ENCODE data around the gene KRT8.
A peak's percentile ranks its signal among the peaks of the same experiment; 100 is the strongest.

Gene KRT8

GRCh38 chr12:52877242-52877641 is 27.6 kb downstream of the KRT8 start:
- DNase-seq (ENCODE audit: low read depth, low spot score), result no peak
- H3K9ac ChIP-seq (ENCODE audit: insufficient read length), result no peak overlapping the region
- no peak overlapping the region for H3K4me3 ChIP-seq
- no peaks in the 10 kb centered on the region for H3K36me3 ChIP-seq (ENCODE audit: insufficient read depth, low read length)
- no peak for TF ChIP-seq FOXP2 (optimal IDR thresholded peaks at IDR 0.05; ENCODE audit: control extremely low read depth, extremely low read length, insufficient read depth)
- TF ChIP-seq POLR2AphosphoS5 (IDR thresholded peaks at IDR 0.05; ENCODE audit: borderline replicate concordance, low read depth, low read length), result no peak
- TF ChIP-seq EZH2 (IDR thresholded peaks at IDR 0.05), result no peak
- no peaks in the 10 kb centered on the region for H3K9me3 ChIP-seq (ENCODE audit: low read depth, low read length)
- H3K27ac ChIP-seq, result no peak overlapping the region

GRCh38 chr12:52876372-52876771 is 28.5 kb downstream of the KRT8 start:
- no peaks in the 10 kb centered on the region for H3K9me3 ChIP-seq (ENCODE audit: low read depth, low read length)
- no peak overlapping the region for H3K9ac ChIP-seq (ENCODE audit: insufficient read length)
- DNase-seq (ENCODE audit: low read depth, low spot score), result no peak
- H3K27ac ChIP-seq, result no peak overlapping the region
- TF ChIP-seq POLR2AphosphoS5 (IDR thresholded peaks at IDR 0.05; ENCODE audit: borderline replicate concordance, low read depth, low read length), result no peak
- TF ChIP-seq FOXP2 (optimal IDR thresholded peaks at IDR 0.05; ENCODE audit: control extremely low read depth, extremely low read length, insufficient read depth), result no peak
- TF ChIP-seq EZH2 (IDR thresholded peaks at IDR 0.05), result no peak
- H3K36me3 ChIP-seq (ENCODE audit: insufficient read depth, low read length), result no peaks in the 10 kb centered on the region
- H3K4me3 ChIP-seq, result no peak overlapping the region

GRCh38 chr12:52874573-52875435 is 30.1 kb downstream of the KRT8 start:
- TF ChIP-seq POLR2AphosphoS5 (IDR thresholded peaks at IDR 0.05; ENCODE audit: borderline replicate concordance, low read depth, low read length), result no peak
- no peak for TF ChIP-seq EZH2 (IDR thresholded peaks at IDR 0.05)
- no peak for TF ChIP-seq FOXP2 (optimal IDR thresholded peaks at IDR 0.05; ENCODE audit: control extremely low read depth, extremely low read length, insufficient read depth)
- peak overlapping the region; percentile 79 for H3K4me3 ChIP-seq
- H3K27ac ChIP-seq, result peak overlapping the region; percentile 62; the same call in 1 of the 2 replicates
- H3K9me3 ChIP-seq (ENCODE audit: low read depth, low read length), result no peaks in the 10 kb centered on the region
- no peak for DNase-seq (ENCODE audit: low read depth, low spot score)
- peak overlapping the region; percentile 67 for H3K9ac ChIP-seq (ENCODE audit: insufficient read length)
- H3K36me3 ChIP-seq (ENCODE audit: insufficient read depth, low read length), result no peaks in the 10 kb centered on the region

GRCh38 chr12:52873832-52874572 is 30.9 kb downstream of the KRT8 start:
- H3K4me3 ChIP-seq, result peak overlapping the region; percentile 79
- H3K9ac ChIP-seq (ENCODE audit: insufficient read length), result peak overlapping the region; percentile 67
- no peaks in the 10 kb centered on the region for H3K36me3 ChIP-seq (ENCODE audit: insufficient read depth, low read length)
- H3K9me3 ChIP-seq (ENCODE audit: low read depth, low read length), result no peaks in the 10 kb centered on the region
- no peak for DNase-seq (ENCODE audit: low read depth, low spot score)
- peak overlapping the region; percentile 62; the same call in 1 of the 2 replicates for H3K27ac ChIP-seq
- TF ChIP-seq EZH2 (IDR thresholded peaks at IDR 0.05) (no peak), POLR2AphosphoS5 (IDR thresholded peaks at IDR 0.05; ENCODE audit: borderline replicate concordance, low read depth, low read length) (no peak), FOXP2 (optimal IDR thresholded peaks at IDR 0.05; ENCODE audit: control extremely low read depth, extremely low read length, insufficient read depth) (no peak)

GRCh38 chr12:52873513-52873831 is 31.4 kb downstream of the KRT8 start:
- H3K4me3 ChIP-seq, result peak overlapping the region; percentile 79
- no peak for DNase-seq (ENCODE audit: low read depth, low spot score)
- no peak for TF ChIP-seq EZH2 (IDR thresholded peaks at IDR 0.05)
- no peak for TF ChIP-seq FOXP2 (optimal IDR thresholded peaks at IDR 0.05; ENCODE audit: control extremely low read depth, extremely low read length, insufficient read depth)
- no peak for TF ChIP-seq POLR2AphosphoS5 (IDR thresholded peaks at IDR 0.05; ENCODE audit: borderline replicate concordance, low read depth, low read length)
- H3K9ac ChIP-seq (ENCODE audit: insufficient read length), result no peak overlapping the region
- H3K36me3 ChIP-seq (ENCODE audit: insufficient read depth, low read length), result no peaks in the 10 kb centered on the region
- no peaks in the 10 kb centered on the region for H3K9me3 ChIP-seq (ENCODE audit: low read depth, low read length)
- peak overlapping the region; percentile 60; the same call in 1 of the 2 replicates for H3K27ac ChIP-seq

- H3K27ac ChIP-seq, result no peak overlapping the region
- H3K9ac ChIP-seq (ENCODE audit: insufficient read length), result no peak overlapping the region
- TF ChIP-seq EZH2 (IDR thresholded peaks at IDR 0.05) (no peak), POLR2AphosphoS5 (IDR thresholded peaks at IDR 0.05; ENCODE audit: borderline replicate concordance, low read depth, low read length) (no peak), FOXP2 (optimal IDR thresholded peaks at IDR 0.05; ENCODE audit: control extremely low read depth, extremely low read length, insufficient read depth) (no peak)
- DNase-seq (ENCODE audit: low read depth, low spot score), result no peak
- H3K9me3 ChIP-seq (ENCODE audit: low read depth, low read length), result no peaks in the 10 kb centered on the region
- no peaks in the 10 kb centered on the region for H3K36me3 ChIP-seq (ENCODE audit: insufficient read depth, low read length)
- no peak overlapping the region for H3K4me3 ChIP-seq
Measured at GRCh38 chr12:52872644-52873389, 32.1 kb downstream of the KRT8 start.

GRCh38 chr12:52871291-52872039 is 33.4 kb downstream of the KRT8 start:
- DNase-seq (ENCODE audit: low read depth, low spot score), result no peak
- Histone ChIP-seq H3K9me3 (ENCODE audit: low read depth, low read length) (no peaks in the 10 kb centered on the region), H3K36me3 (ENCODE audit: insufficient read depth, low read length) (no peaks in the 10 kb centered on the region), H3K9ac (ENCODE audit: insufficient read length) (no peak overlapping the region), H3K27ac (peak overlapping the region; percentile 82), H3K4me3 (no peak overlapping the region)
- TF ChIP-seq POLR2AphosphoS5 (IDR thresholded peaks at IDR 0.05; ENCODE audit: borderline replicate concordance, low read depth, low read length), result no peak; the same call in 1 of the 2 replicates
- peak; percentile 36 for TF ChIP-seq FOXP2 (optimal IDR thresholded peaks at IDR 0.05; ENCODE audit: control extremely low read depth, extremely low read length, insufficient read depth)

Data from SK-N-MC (cell line).